ENCODE measurements around the gene WDR6.

- no peak for TF ChIP-seq RAD21 (conservative IDR thresholded peaks at IDR 0.05 in 1 of 2, IDR thresholded peaks at IDR 0.05 in 1 of 2)
- TF ChIP-seq CTCF (IDR thresholded peaks at IDR 0.05) = no peak
- no peak for TF ChIP-seq POLR2A (IDR thresholded peaks at IDR 0.05; ENCODE audit: low read length)
- no peak for TF ChIP-seq JUN (IDR thresholded peaks at IDR 0.05)
- TF ChIP-seq CHD4 (IDR thresholded peaks at IDR 0.05; ENCODE audit: borderline replicate concordance) = no peak
- TF ChIP-seq CEBPB (IDR thresholded peaks at IDR 0.05) = no peak
- no peak for TF ChIP-seq MAX (IDR thresholded peaks at IDR 0.05)
- TF ChIP-seq HEYL (CRISPR knock-in tag; IDR thresholded peaks at IDR 0.05) = no peak
- TF ChIP-seq EP300 (IDR thresholded peaks at IDR 0.05) = no peak
- TF ChIP-seq JUNB (IDR thresholded peaks at IDR 0.05) = no peak
- TF ChIP-seq RNF2 (IDR thresholded peaks at IDR 0.05; ENCODE audit: borderline replicate concordance, low read depth) = no peak
- no peak for TF ChIP-seq MAFK (IDR thresholded peaks at IDR 0.05; ENCODE audit: partially characterized antibody)
- no peak for TF ChIP-seq NPAS2 (CRISPR knock-in tag; IDR thresholded peaks at IDR 0.05; ENCODE audit: borderline replicate concordance)
- no peak for TF ChIP-seq SREBF2 (IDR thresholded peaks at IDR 0.05)
Measured at GRCh38 chr3:49015072-49015471, 7.9 kb downstream of the WDR6 start.
